Peyer's patch (tissue), 4 donors: ENCODE measurements around the gene MGAT5.
A peak's percentile ranks its signal among the peaks of the same experiment; 100 is the strongest.

ENCODE experiments used
- POLR2A ChIP-seq, 2 donors: fragments of 450-650 bp; IDR thresholded peaks; one replicate each; pipeline ENCODE4 v1.5.1; 2017; ENCODE audit warnings: antibody characterized with exemption in 2 of 2, mild to moderate bottlenecking in 2 of 2, moderate library complexity in 2 of 2
- TF ChIP-seq, protein P1 (sequence below), 6 experiments: fragments of 450-650 bp in 4 of 6; fragments of 200-600 bp in 2 of 6; sonication (generic) in 1 of 6; IDR thresholded peaks; one replicate each; pipeline ENCODE4 v1.5.1; 2017 to 2019; ENCODE audit warnings: antibody characterized with exemption in 6 of 6, mild to moderate bottlenecking in 3 of 6, moderate library complexity in 1 of 6

DNA sequence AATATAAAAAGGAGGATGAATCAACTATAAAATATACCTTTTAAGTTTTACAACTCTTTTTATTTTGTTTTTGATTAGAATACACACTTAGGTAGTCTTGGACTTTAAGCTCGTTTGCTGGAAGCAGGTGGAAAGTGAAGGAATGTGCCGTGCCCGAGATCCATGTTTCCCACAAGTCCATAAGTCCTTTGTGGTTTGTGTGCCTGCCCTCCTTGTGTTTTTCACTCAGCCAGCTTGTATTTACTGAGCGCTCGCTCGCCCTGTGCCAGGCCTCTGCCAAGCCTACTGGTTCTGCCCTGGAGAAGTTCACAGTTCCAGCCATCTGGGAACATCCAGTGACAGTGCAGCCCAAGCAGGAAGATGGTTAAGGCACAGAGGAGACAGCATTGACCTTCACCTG is 142.6 kb downstream of the MGAT5 start:
- TF ChIP-seq, protein P1, sequence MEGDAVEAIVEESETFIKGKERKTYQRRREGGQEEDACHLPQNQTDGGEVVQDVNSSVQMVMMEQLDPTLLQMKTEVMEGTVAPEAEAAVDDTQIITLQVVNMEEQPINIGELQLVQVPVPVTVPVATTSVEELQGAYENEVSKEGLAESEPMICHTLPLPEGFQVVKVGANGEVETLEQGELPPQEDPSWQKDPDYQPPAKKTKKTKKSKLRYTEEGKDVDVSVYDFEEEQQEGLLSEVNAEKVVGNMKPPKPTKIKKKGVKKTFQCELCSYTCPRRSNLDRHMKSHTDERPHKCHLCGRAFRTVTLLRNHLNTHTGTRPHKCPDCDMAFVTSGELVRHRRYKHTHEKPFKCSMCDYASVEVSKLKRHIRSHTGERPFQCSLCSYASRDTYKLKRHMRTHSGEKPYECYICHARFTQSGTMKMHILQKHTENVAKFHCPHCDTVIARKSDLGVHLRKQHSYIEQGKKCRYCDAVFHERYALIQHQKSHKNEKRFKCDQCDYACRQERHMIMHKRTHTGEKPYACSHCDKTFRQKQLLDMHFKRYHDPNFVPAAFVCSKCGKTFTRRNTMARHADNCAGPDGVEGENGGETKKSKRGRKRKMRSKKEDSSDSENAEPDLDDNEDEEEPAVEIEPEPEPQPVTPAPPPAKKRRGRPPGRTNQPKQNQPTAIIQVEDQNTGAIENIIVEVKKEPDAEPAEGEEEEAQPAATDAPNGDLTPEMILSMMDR (IDR thresholded peaks at IDR 0.05), result no peak
- TF ChIP-seq POLR2A (IDR thresholded peaks at IDR 0.05), result peak in 1 of 2 donors; percentile 15
